Fibroblast of lung (primary cell): ENCODE measurements around the gene BBC3.

ENCODE experiments used
- CTCF ChIP-seq, 2 donors: IDR thresholded peaks in 1 of 2; conservative IDR thresholded peaks in 1 of 2; 1 replicate in 1 of 2; 2 replicates in 1 of 2; pipeline ENCODE4 v1.5.1; 2011 to 2012; ENCODE audit warnings: low read length in 2 of 2, control low read depth in 1 of 2, inconsistent platforms in 1 of 2, low read depth in 1 of 2, mild to moderate bottlenecking in 1 of 2
- EZH2 ChIP-seq: IDR thresholded peaks from 2 replicates; pipeline ENCODE4 v1.5.1; 2012; ENCODE audit warnings: low read length, control low read depth, mild to moderate bottlenecking; ENCODE audit errors: missing control alignments

- TF ChIP-seq CTCF (conservative IDR thresholded peaks at IDR 0.05 in 1 of 2, IDR thresholded peaks at IDR 0.05 in 1 of 2; ENCODE audit: low read depth in 1 of 2, low read length in 2 of 2) (no peak), EZH2 (no peak)
Measured at GRCh38 chr19:47241919-47242577, 11.0 kb upstream of the BBC3 start.
